Liver (tissue), 3 donors: ENCODE data around the gene STK11.

ENCODE experiments used
- CTCF ChIP-seq: fragments of 150-350 bp; IDR thresholded peaks from 2 replicates; pipeline ENCODE4 v1.5.1; 2017; ENCODE audit warnings: improper control_type of control experiment, low read depth, low read length; ENCODE audit not compliant: missing input control
- EGR1 ChIP-seq, 2 donors: IDR thresholded peaks; 2 replicates each; pipeline ENCODE4 v1.6.1; 2016 to 2018; ENCODE audit warnings: antibody characterized with exemption in 2 of 2, low read depth in 2 of 2
- GABPA ChIP-seq, 2 donors: IDR thresholded peaks in 1 of 2; conservative IDR thresholded peaks in 1 of 2; 2 replicates each; pipeline ENCODE4 v1.6.1; 2016; ENCODE audit warnings: antibody characterized with exemption in 2 of 2, mild to moderate bottlenecking in 1 of 2, moderate library complexity in 1 of 2
- HNF4G ChIP-seq: IDR thresholded peaks from 2 replicates; pipeline ENCODE4 v1.6.1; 2016; ENCODE audit warnings: antibody characterized with exemption
- NR2F2 ChIP-seq: IDR thresholded peaks from 2 replicates; pipeline ENCODE4 v1.6.1; 2016; ENCODE audit warnings: antibody characterized with exemption
- RAD21 ChIP-seq, 2 donors: IDR thresholded peaks; 2 replicates each; pipeline ENCODE4 v1.6.1; 2016; ENCODE audit warnings: antibody characterized with exemption in 2 of 2, mild to moderate bottlenecking in 2 of 2
- REST ChIP-seq: IDR thresholded peaks from 2 replicates; pipeline ENCODE4 v1.6.1; 2016; ENCODE audit warnings: antibody characterized with exemption, mild to moderate bottlenecking
- SP1 ChIP-seq: IDR thresholded peaks from 2 replicates; pipeline ENCODE4 v1.6.1; 2018; ENCODE audit warnings: antibody characterized with exemption, mild to moderate bottlenecking
- TAF1 ChIP-seq: conservative IDR thresholded peaks from 2 replicates; pipeline ENCODE4 v1.6.1; 2016; ENCODE audit warnings: antibody characterized with exemption, mild to moderate bottlenecking
- YY1 ChIP-seq: IDR thresholded peaks from 2 replicates; pipeline ENCODE4 v1.6.1; 2016; ENCODE audit warnings: antibody characterized with exemption, mild to moderate bottlenecking
- donor health status: healthy.
- donor health status: healthy.

- TF ChIP-seq TAF1 (peak; percentile 65), REST (peak; percentile 36), YY1 (peak; percentile 44), CTCF (no peak), RAD21 (IDR thresholded peaks at IDR 0.05) (peak in 1 of 2 donors; percentile 39), EGR1 (IDR thresholded peaks at IDR 0.05; ENCODE audit: low read depth in 2 of 2) (peak in 1 of 2 donors; percentile 54), NR2F2 (peak; percentile 83), SP1 (peak; percentile 83), GABPA (IDR thresholded peaks at IDR 0.05 in 1 of 2, conservative IDR thresholded peaks at IDR 0.05 in 1 of 2) (no peak), HNF4G (peak; percentile 33)
These were observed 56.4 kb downstream of the STK11 start for GRCh38 chr19:1261798-1262622.
